ENCODE measurements around the gene AMIGO3. TPM values are rescaled to one million over a fixed set of nuclear protein-coding genes. Genes with fewer than 3 reads are reported as not detected.
A peak's percentile ranks its signal among the peaks of the same experiment; 100 is the strongest.

Gene AMIGO3
- polyA plus RNA-seq, 1 of the 3 experiments (the other 2 are of a cell fraction), result 1.1 TPM

DNA sequence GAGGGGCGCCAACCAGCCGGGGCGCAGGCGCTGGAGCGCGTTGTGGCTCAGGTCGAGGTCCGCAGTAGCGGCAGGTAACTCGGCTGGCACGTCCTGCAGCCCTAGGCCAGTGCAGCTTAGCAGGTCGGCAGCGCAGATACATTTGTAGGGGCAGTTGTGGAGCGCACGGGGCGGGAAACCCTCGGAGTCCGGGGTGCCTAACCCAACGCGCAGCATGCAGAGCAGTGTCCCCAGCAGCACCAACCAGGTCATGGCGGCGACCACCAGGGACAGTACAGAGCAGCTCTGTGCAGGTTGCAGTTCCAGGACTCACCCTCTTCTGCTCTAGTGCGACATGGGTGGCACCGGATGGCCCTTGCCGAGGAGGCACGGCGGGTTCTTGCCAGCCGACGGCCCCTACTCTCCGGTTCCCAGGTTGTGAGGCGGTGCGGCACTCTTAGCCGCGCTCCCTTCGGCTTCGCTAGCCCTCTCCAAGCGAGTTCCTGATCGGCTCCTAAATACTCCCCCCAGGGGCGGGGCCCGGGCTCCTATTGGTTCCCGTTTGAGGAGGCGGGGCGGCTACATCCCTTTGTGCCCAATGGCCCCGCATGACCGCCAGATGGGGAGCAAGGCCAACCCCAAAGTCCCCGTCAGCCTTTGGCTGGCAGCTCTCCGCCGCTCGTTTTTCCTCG is at the start of gene AMIGO3 (continued):
- TF ChIP-seq, protein P1, sequence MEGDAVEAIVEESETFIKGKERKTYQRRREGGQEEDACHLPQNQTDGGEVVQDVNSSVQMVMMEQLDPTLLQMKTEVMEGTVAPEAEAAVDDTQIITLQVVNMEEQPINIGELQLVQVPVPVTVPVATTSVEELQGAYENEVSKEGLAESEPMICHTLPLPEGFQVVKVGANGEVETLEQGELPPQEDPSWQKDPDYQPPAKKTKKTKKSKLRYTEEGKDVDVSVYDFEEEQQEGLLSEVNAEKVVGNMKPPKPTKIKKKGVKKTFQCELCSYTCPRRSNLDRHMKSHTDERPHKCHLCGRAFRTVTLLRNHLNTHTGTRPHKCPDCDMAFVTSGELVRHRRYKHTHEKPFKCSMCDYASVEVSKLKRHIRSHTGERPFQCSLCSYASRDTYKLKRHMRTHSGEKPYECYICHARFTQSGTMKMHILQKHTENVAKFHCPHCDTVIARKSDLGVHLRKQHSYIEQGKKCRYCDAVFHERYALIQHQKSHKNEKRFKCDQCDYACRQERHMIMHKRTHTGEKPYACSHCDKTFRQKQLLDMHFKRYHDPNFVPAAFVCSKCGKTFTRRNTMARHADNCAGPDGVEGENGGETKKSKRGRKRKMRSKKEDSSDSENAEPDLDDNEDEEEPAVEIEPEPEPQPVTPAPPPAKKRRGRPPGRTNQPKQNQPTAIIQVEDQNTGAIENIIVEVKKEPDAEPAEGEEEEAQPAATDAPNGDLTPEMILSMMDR (IDR thresholded peaks at IDR 0.05), result peak; percentile 54
- TF ChIP-seq, protein P2, sequence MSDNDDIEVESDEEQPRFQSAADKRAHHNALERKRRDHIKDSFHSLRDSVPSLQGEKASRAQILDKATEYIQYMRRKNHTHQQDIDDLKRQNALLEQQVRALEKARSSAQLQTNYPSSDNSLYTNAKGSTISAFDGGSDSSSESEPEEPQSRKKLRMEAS (IDR thresholded peaks at IDR 0.05; ENCODE audit: low read depth), result peak; percentile 81
- TF ChIP-seq MEF2A (IDR thresholded peaks at IDR 0.05; ENCODE audit: borderline replicate concordance, low read depth) (no peak), RAD21 (IDR thresholded peaks at IDR 0.05; ENCODE audit: low read length) (peak; percentile 32), EP300 (IDR thresholded peaks at IDR 0.05; ENCODE audit: borderline replicate concordance in 1 of 2, low read depth in 1 of 2, low read length in 1 of 2) (no peak), JUND (IDR thresholded peaks at IDR 0.05) (peak; percentile 55; the same call in 1 of the 2 replicates), MXI1 (IDR thresholded peaks at IDR 0.05; ENCODE audit: low read depth, low read length) (peak; percentile 70; the same call in 1 of the 2 replicates), CHD2 (IDR thresholded peaks at IDR 0.05; ENCODE audit: low read length, partially characterized antibody) (peak; percentile 65), SIN3A (IDR thresholded peaks at IDR 0.05; ENCODE audit: borderline replicate concordance, low read depth, low read length) (0 out of 2 replicates have a peak, but pooled peaks have one; percentile 16), GATA2 (CRISPR knock-in tag; IDR thresholded peaks at IDR 0.05) (no peak)

DNA sequence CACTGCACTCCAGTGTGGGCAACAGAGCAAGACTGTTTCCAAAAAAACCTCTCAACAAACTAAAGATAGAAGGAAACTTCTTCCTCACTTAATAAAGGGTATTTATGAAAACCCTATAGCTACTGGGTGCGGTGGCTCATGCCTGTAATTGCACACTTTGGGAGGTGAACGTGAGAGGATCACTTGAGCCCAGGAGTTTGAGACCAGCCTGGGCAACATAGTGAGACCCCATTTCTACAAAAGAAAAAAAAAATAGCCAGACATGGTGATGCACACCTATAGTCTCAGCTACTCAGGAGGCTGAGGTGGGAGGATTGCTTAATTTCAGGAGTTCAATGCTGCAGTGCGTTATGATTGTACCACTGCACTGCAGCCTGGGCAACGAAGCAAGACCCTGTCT is 44.5 kb upstream of the AMIGO3 start:
- no peaks in the 10 kb centered on the region for H3K27me3 ChIP-seq (ENCODE audit: insufficient read depth)
- no peak for DNase-seq
- POLR2A ChIA-PET, result no interaction called here
- H3K4me3 ChIP-seq (ENCODE audit: low read depth in 2 of 2, low read length in 1 of 2), result no peak overlapping the region
- peaks cover 96% of the 10 kb centered on the region for H3K79me2 ChIP-seq (ENCODE audit: insufficient read depth)
- H3K4me1 ChIP-seq (ENCODE audit: control insufficient read depth in 1 of 2, insufficient read depth in 2 of 2, low read depth in 1 of 2, low read length in 1 of 2), result no peaks in the 10 kb centered on the region
- no peaks in the 10 kb centered on the region for H3K9me3 ChIP-seq
- WGBS (ENCODE audit: low lambda C conversion rate), result 95% methylated on average over 4 of the region's 4 CpGs
- TF ChIP-seq TCF12 (IDR thresholded peaks at IDR 0.05) (no peak), RXRA (IDR thresholded peaks at IDR 0.05; ENCODE audit: borderline replicate concordance, low read depth) (no peak), EP300 (IDR thresholded peaks at IDR 0.05; ENCODE audit: borderline replicate concordance in 1 of 2, low read depth in 1 of 2, low read length in 1 of 2) (no peak), FOXJ3 (CRISPR knock-in tag; IDR thresholded peaks at IDR 0.05) (no peak), GATA2 (CRISPR knock-in tag; IDR thresholded peaks at IDR 0.05) (no peak)
- CTCF ChIA-PET, result no interaction called here
- H3F3A ChIP-seq (replicated peaks; ENCODE audit: insufficient read depth), result peaks cover 3% of the 10 kb centered on the region
- H3K27ac ChIP-seq (ENCODE audit: low read depth in 2 of 2, low read length in 1 of 2), result no peak overlapping the region
- no peaks in the 10 kb centered on the region for H3K9me2 ChIP-seq
- H3K4me2 ChIP-seq, result no peak overlapping the region
- peaks cover 0 to 8% of the 10 kb centered on the region in 2 experiments for H3K36me3 ChIP-seq (replicated peaks in 1 of 2; ENCODE audit: control insufficient read depth in 1 of 2, insufficient read depth in 2 of 2, low read length in 1 of 2)
- no peak overlapping the region for H2AFZ ChIP-seq (ENCODE audit: low read depth)
- peaks cover 46% of the 10 kb centered on the region for H4K20me1 ChIP-seq (ENCODE audit: insufficient read depth)
- H3K9ac ChIP-seq, result no peak overlapping the region

DNA sequence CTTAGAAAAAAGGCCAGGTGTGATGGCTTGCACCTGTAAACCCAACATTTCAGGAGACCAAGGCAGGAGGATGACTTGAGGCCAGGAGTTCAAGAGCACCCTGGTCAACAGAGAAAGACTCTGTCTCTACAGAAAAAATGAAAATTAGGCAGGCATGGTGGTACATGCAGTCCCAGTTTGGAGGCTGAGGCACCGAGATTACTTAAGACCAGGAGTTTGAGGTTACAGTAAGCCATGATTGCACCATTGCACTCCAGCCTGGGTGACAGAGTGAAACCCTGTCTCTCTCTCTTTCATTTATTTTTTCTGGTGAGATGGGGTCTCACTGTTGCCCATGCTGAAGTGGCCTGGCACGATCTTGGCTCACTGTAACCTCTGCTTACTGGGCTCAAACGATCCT is 42.2 kb upstream of the AMIGO3 start:
- Histone ChIP-seq H3K9me3 (no peaks in the 10 kb centered on the region), H3K4me2 (no peak overlapping the region), H3F3A (replicated peaks; ENCODE audit: insufficient read depth) (no peaks in the 10 kb centered on the region), H3K27me3 (ENCODE audit: insufficient read depth) (no peaks in the 10 kb centered on the region), H3K36me3 (replicated peaks in 1 of 2; ENCODE audit: control insufficient read depth in 1 of 2, insufficient read depth in 2 of 2, low read length in 1 of 2) (peaks cover 0 to 8% of the 10 kb centered on the region in 2 experiments), H3K4me3 (ENCODE audit: low read depth in 2 of 2, low read length in 1 of 2) (no peak overlapping the region), H3K9me2 (no peaks in the 10 kb centered on the region), H3K9ac (no peak overlapping the region), H3K4me1 (ENCODE audit: control insufficient read depth in 1 of 2, insufficient read depth in 2 of 2, low read depth in 1 of 2, low read length in 1 of 2) (no peaks in the 10 kb centered on the region), H3K79me2 (ENCODE audit: insufficient read depth) (peaks cover 96% of the 10 kb centered on the region), H4K20me1 (ENCODE audit: insufficient read depth) (peaks cover 55% of the 10 kb centered on the region), H2AFZ (ENCODE audit: low read depth) (no peak overlapping the region), H3K27ac (ENCODE audit: low read depth in 2 of 2, low read length in 1 of 2) (no peak overlapping the region)
- WGBS (ENCODE audit: low lambda C conversion rate), result 84% methylated on average over 3 of the region's 3 CpGs
- ChIA-PET CTCF (no interaction called here), POLR2A (no interaction called here)
- no peak for DNase-seq
- no peak for TF ChIP-seq TAF1 (IDR thresholded peaks at IDR 0.05; ENCODE audit: borderline replicate concordance, low read depth, low read length)
- TF ChIP-seq FOXJ3 (CRISPR knock-in tag; IDR thresholded peaks at IDR 0.05), result no peak
- no peak for TF ChIP-seq TCF12 (IDR thresholded peaks at IDR 0.05)
- TF ChIP-seq, protein P3, sequence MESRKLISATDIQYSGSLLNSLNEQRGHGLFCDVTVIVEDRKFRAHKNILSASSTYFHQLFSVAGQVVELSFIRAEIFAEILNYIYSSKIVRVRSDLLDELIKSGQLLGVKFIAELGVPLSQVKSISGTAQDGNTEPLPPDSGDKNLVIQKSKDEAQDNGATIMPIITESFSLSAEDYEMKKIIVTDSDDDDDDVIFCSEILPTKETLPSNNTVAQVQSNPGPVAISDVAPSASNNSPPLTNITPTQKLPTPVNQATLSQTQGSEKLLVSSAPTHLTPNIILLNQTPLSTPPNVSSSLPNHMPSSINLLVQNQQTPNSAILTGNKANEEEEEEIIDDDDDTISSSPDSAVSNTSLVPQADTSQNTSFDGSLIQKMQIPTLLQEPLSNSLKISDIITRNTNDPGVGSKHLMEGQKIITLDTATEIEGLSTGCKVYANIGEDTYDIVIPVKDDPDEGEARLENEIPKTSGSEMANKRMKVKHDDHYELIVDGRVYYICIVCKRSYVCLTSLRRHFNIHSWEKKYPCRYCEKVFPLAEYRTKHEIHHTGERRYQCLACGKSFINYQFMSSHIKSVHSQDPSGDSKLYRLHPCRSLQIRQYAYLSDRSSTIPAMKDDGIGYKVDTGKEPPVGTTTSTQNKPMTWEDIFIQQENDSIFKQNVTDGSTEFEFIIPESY (IDR thresholded peaks at IDR 0.05; ENCODE audit: borderline replicate concordance, low read depth), result no peak
- TF ChIP-seq CHD2 (IDR thresholded peaks at IDR 0.05; ENCODE audit: low read length, partially characterized antibody), result no peak
- no peak for TF ChIP-seq EZH2phosphoT487 (IDR thresholded peaks at IDR 0.05; ENCODE audit: borderline replicate concordance, low read depth)
- TF ChIP-seq YY1 (IDR thresholded peaks at IDR 0.05; ENCODE audit: low read depth), result no peak
- TF ChIP-seq POLR2AphosphoS5 (IDR thresholded peaks at IDR 0.05; ENCODE audit: low read depth, low read length), result no peak
- TF ChIP-seq, protein P1 (IDR thresholded peaks at IDR 0.05), result no peak
- no peak for TF ChIP-seq GABPA (IDR thresholded peaks at IDR 0.05; ENCODE audit: low read depth)
- TF ChIP-seq MXI1 (IDR thresholded peaks at IDR 0.05; ENCODE audit: low read depth, low read length), result no peak
- no peak for TF ChIP-seq RAD21 (IDR thresholded peaks at IDR 0.05; ENCODE audit: low read length)
